Stimulated activated CD8-positive, alpha-beta memory T cell treated with anti-CD3 and anti-CD28 coated beads, Interleukin-15, amount 100 ng/mL, for 1 hour (primary cell): ENCODE data around the gene UPK3B.
"Not testable (repeated sequence)": the region's sequence is repeated elsewhere in the genome, so short reads cannot be mapped to it uniquely, and the experiment has no call there.

ENCODE experiments used
- DNase-seq: peaks from one replicate; pipeline ENCODE4 v3.0.0-alpha.2; 2020; ENCODE audit warnings: low read depth

The UPK3B gene

DNA sequence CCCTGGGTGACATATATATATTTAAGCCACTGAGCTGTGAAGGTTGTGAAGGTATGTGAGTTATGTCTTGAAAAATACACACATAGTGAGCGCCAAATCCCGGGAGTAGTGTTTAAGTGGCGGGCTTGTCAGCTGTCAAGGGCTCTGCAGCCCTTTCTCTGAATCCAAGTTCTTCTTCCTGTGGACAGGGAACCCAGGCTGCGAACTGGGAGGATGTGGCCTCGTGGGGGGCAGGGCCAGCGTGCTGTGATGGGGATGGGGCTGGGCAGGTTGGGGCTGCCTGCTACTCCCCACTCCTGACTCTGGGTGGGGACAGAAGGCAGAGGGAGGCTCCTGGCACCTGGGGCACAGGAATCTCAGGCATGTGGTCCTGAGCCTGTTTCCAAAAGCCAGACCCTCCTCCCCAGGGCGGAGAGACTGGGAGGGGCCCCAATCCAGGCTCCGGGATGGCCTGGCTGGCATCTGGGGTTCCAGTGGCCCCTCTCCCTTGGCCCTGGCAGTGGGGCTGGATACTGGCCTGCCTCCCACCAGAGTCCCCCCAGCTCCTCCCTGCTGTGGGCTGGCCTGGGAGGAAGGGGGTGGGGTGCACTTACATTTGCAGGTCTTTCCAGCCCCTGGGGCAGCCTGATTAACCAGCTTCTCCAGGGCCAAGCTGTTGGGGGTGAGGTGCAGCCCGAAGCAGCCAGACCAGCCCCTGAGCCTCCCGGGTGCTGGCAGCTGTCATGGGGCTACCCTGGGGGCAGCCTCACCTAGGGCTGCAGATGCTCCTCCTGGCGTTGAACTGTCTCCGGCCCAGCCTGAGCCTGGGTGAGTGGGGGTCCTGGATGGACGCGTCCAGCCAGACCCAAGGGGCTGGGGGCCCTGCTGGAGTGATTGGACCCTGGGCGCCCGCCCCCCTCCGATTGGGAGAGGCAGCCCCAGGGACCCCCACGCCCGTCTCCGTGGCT, at the start of gene UPK3B:
UPK3B (plus strand) TSS at position 622 of the 947 bp plus-strand sequence; CDS start at position 723, 101 bp downstream.
- no peak for DNase-seq

DNA sequence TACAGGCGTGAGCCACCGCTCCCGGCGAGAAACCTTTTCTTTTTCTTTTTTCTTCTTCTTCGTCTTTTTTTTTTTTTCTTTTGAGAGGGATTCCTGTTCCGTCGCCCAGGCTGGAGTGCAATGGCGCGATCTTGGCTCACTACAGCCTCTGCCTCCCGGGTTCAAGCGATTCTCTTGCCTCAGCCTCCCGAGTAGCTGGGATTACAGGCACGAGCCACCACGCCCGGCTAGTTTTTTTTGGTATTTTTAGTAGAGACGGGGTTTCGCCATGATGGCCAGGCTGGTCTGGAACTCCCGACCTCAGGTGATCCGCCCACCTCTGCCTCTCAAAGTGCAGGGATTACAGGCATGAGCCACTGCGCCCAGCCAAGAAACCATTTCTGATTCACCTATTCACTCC, 49.6 kb upstream of the UPK3B start:
- not testable (repeated sequence) for DNase-seq

DNA sequence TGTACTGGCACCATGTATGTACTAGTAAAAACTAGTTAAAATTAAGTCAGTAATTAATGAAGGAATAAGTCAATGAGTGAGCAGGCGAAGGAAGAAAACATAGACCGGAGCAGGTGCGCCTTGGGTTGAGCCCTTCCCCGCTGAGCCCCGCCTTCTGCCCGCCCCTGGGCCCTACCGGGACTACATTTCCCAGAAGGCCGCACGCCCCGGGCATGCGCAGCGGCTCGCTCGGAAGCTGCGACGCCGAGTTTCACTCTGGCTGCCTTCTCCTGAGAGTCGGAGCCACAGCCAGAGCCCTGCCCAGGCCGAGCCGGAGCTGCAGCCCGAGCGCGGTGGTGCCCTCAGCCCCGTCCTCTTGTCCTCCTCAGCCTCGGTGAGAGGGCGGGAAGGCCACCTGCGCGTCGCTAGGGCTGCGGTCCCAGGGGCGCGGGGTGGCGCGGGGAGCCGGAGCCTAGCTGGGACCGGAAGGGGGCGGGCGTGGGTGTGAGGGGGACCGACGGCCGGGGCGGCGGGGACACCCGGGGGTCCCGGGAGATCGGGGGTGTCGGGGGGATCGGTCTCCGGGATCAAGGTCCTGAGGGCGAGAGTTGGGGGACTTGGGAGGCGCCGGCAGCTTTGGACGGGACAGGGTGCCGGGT, 48.8 kb upstream of the UPK3B start, which contains the start of gene DTX2:
DTX2 (plus strand) TSS at position 246 of the 638 bp plus-strand sequence. CDS start 18,801 bp downstream, outside the sequence.
- DNase-seq = not testable (repeated sequence)

DNA sequence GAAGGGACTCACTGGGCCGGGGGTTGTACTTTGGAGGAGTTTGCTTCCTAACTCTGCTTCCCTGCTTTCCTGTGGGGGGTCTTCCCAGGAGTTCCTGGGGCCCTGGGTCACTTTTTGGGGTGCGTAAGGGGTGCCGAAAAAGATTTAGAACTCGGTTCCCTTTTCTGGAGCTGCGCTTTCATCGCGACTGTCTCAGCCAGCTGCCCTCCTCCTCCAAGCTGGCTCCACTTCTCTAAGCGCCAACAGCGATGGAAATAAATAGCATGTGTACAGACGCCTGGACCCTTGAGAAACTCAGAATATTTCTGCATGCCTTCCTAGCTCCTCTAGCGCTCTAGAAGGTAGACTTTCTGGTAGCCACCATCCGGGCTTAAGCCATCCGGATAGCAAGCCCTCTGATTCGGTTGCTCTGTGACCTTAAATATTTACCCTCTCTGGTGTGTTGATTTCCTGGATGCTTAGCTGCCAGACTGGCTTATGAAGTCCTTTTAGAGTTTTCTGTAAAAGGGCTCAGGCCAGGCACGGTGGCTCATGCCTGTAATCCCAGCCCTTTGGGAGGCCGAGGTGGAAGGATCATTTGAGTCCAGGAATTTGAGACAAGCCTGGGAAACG, 48.0 kb upstream of the UPK3B start:
- not testable (repeated sequence) for DNase-seq

DNA sequence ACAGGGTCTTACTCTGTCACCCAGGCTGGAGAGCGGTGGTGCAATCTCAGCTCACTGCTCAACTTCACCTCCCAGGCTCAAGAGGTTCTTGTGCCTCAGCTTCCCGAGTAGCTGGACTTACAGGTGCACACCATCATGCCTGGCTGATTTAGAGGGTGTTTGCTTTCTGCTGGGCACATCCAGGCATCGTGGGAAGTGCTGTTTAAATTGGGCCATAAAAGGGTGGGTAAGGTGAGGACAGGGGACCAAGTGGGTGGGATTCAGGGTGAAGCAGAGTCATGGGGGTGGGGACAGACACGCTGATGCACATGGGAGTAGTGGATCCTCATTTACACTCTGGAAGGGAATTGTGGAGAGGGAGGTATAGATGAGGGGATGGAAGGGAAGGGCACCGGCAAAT, 45.4 kb upstream of the UPK3B start:
- DNase-seq = not testable (repeated sequence)

DNA sequence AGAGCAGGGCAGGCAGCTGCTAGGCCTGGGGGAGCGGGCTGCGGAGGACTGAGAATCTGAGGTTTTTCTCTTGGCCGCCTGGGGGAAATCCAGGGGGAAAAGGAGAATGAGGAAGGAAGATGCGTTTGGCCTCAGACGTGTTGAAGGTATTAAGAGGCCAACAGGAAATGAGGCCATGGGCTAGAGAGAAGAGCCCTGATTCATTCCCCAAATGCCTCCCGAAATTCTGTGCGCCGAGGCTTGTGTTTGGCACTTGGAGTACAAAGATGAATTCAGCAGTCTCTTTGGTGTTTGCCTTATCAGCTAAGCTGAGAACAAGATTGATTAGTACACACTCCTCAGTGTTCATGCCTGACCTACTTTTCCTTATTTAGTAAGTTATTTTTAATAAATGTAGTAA, 44.4 kb upstream of the UPK3B start:
- not testable (repeated sequence) for DNase-seq

DNA sequence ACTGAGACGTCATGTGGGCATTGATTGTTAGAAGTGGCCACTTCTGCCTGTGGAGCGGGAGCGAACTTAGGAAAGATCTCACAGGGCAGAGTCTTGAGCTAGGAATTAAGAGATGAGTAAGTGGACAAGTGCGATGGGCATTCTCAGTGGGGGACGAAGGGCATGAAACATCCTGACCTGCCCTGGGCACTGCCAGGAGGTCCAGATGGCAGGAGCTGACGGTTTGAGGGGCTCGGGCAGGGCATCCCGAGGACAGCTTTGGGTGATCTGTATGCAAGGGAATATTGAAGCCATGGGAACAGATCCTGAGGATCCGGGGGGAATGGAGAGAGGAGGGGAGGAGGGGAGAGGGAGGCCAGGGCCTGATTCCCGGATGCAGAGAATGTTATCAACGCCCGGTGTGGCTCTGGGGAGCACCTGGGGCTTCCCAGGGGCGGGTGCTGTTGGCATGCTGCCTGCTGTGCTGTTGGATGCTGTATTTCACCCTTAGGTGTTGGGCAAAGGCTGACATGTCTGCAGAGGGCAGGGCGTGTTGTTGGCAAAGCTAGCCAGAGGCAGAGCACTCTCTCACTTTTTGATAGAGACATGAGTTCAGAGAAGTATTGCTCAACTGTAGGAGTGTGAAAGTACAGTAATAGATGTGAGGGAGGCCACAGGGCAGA, 42.5 kb upstream of the UPK3B start:
- DNase-seq = not testable (repeated sequence)

DNA sequence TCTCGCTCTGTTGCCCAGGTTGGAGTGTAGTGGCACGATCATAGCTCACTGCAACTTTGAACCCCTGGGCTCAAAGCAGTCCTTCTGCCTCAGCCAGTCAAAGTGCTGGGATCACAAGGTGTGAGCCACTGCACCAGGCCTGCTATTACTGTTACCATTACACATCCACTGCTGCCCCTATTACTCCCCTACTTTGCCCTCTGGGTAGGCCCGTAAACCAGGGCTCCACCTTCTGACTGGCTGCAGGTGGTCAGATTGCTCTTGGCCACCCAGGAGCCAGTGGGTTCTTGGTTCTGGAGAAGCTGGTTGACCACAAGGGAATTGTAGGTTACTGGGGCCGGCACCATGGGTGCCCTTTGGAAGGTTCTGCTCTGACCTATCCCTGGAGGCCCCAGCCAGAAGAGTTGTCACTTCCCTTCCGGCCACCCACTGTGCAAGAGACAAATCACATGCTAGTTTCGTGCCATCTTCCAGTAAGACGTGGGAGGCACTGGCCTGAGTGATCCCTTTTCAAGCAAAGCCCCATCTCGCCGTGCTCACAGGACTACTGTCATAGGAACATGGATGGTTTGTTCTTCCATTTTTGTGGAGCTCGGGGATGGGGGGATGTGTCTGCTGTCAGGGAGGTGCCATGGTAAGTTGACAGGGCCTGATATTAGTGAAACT, 38.7 kb upstream of the UPK3B start:
- not testable (repeated sequence) for DNase-seq

DNA sequence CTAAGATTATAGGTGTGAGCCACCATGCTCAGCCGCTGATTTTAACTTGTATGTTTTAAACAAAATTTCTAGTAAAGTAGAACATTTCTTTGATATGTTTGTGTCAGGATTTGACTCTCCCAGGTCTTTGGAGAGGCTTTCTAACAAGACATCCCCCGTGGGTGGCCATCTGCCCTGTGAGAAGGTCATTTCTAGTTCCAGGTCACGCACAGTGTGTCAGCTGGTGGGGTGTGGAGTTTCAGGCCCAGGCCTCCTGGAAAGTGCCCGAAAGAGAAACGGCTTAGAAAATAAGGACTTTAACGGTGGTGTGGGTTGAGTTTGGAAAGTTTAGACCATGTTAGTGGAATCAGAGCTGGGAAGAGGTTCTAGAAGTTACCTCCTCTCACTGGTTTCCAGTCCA, 37.3 kb upstream of the UPK3B start:
- DNase-seq = not testable (repeated sequence)

DNA sequence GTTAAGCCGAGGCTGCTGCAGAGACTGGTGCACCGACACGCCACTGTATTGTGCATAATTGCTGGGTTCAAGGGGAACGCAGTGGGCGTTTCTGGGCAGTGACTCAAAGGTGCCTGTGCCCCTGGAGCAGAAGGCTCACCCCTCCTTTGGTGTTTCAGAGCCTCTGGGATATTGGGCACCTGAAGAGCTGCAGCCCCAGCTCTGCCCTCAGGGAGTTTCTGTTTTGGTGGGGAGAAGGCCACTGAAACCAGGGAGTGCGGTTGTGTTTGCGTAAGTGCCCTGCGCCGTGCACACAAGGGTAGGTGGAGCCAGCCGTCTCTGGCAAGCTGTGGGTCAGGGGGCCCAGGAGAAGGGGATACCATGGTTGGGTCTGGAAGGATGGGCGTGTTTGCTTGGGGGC, 34.1 kb upstream of the UPK3B start:
- not testable (repeated sequence) for DNase-seq

DNA sequence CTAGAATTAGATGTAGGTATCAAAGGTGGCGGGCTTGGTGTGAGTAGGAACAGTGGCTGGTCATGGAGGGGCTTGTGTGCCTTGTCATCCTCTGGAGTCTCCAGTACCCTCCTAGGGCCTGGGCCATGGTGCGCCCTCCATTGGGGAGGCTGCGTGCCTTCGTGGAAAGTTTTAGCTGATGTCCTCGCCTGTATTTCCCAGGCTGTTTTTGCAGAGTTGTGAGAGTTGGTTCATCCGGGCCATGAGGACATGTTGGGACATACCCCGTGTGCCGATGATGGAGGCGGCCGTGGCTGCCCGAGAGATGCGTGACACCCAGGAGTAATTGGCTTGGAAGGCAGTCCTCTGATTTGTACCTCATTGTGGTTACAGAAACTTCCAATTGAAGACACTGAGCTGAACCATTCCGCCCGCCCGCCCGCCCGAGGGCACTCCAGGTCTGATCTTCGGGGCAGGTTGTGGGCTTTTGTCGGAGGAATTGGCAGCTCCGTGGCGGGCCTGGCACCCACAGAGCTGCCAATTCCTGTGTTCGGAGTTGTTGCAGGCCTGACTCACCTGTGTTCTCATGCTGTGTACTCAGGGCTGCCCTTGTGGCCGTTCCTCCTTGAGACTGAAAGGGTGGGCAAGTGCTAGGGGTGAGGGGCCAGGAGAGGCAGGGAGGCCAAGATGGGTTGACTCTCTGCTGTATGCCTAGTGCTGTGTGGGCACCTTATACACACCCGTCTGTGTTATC, 33.4 kb upstream of the UPK3B start:
- not testable (repeated sequence) for DNase-seq

DNA sequence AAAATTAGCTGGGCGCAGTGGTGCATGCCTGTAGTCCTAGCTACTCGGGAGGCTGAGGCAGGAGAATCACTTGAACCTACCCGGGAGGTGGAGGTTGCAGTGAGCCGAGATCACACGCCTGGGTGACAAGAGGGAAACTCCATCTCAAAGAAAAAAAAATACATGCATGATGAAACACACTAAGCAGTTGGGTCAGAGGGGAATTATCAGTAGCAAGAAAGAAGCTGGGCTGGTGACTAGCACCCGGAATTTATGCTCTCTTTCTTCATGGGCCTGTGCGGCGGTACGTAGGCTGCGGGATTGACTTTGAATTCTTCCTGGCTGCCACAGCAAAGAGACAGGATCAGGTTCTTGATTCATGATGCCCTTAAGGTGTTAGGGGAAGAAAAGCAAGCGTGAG, 30.7 kb upstream of the UPK3B start:
- DNase-seq = not testable (repeated sequence)

DNA sequence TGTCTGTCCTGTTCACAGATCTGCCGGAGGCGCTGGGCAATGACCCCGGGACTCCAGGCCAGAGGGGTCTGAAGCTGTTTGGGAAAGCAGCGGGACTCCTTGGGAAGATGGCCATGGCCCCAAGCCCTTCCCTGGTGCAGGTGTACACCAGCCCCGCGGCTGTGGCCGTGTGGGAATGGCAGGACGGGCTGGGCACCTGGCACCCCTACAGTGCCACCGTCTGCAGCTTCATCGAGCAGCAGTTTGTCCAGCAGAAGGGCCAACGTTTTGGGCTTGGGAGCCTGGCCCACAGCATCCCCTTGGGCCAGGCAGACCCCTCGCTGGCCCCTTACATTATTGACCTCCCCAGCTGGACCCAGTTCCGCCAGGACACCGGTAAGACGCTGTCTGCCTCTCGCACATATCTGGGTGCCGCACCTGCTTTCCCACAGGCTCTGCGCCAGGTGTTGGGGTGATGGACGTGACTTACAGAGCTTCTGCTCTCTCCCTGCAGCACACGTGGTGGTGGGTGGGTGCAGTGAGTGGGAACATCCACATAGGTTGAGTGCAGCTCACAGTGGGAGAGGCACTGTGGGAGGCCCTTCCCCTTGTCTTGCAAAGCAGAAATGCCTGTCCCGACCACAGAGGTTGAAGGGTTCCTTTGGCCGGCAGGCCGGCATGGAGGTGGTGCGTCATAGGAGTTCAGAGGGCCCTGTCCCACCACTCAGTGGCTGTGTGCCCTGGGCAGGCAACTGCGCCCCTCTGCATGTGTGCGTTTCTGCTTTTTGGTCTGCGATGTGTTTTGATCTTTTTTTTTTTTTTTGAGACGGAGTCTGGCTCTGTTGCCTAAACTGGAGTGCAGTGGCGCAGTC, 29.7 kb upstream of the UPK3B start:
- not testable (repeated sequence) for DNase-seq

DNA sequence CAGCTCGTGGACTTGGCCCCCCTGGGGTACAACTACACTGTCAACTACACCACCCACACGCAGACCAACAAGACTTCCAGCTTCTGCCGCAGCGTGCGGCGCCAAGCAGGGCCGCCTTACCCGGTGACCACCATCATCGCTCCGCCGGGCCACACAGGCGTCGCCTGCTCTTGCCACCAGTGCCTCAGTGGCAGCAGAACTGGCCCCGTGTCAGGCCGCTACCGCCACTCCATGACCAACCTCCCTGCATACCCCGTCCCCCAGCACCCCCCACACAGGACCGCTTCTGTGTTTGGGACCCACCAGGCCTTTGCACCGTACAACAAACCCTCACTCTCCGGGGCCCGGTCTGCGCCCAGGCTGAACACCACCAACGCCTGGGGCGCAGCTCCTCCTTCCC, 27.7 kb upstream of the UPK3B start:
- not testable (repeated sequence) for DNase-seq

DNA sequence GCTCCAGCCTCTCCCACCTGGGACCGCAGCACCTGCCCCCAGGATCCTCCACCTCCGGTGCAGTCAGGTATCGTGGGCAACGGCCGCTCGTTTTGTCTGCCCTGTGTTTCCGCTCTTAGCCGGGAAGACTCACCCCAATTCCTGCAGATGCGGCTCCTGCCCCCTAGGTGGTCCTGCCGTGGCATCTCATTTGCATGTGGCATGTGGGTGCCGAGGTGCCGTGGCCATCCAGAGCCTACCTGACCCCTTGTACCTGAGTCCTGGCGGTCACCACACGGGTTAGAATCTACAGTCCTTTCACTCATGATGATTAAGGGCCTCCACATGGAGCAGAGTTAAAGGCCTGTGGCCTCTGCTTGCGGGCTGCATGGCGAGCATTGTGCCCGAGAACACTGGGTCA, 27.3 kb upstream of the UPK3B start:
- not testable (repeated sequence) for DNase-seq

DNA sequence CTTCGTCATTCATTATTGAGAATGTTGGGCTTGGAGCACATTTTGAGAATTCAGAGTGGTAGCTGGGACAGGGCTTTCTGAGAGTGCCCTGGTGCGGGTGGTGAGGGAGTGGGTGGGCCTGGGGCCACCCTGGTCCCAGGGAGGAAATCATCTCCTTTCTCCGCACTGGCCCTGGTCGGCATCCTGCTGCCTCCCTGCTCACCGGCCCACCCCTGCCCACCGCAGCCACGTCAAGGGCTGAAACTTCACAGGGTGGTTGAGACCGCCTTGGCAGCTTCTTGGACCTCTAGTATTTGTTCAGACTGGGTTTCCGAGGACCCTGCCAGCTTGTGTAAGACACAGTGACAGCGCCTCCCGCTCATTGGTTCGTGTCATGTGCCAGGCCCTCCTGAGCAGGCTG, 25.9 kb upstream of the UPK3B start:
- not testable (repeated sequence) for DNase-seq

DNA sequence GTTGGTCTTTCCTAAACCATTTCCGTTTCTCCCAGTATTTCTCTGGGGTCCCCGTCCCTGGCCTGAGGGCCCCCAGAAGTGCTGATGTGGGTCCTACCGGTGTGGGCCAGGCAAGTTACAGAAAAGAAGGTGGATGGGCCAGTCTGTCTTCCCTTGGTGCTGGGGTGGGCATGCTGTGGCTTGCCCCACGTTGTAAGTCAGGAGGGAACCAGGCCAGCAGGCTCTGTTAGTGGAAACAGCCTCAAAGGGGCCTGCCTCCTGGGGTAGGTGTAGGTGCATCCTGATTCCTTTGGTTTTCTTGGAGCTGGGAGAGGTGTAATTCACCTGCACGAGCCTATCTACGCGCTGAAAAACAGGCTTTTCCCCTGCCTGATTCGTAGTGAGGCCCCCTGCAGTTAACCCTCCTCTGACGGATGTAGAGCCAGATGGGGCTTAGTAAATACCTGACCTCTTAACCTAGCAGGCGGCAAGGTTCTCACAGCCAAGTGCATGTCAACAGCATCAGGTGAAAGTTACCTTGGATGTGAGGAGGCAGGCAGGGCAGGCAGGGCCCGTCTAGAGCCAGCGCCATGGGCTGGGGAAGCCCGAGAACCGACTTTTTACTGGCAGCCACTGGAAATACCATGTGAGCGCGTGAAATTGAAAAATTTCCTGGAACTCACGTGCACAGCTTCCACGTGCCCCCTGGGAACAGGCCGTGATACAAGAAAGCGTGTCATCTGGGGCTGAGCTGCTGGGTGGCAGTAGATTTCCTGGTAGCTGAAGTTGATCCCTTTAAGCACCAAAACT, 24.3 kb upstream of the UPK3B start:
- DNase-seq = not testable (repeated sequence)

DNA sequence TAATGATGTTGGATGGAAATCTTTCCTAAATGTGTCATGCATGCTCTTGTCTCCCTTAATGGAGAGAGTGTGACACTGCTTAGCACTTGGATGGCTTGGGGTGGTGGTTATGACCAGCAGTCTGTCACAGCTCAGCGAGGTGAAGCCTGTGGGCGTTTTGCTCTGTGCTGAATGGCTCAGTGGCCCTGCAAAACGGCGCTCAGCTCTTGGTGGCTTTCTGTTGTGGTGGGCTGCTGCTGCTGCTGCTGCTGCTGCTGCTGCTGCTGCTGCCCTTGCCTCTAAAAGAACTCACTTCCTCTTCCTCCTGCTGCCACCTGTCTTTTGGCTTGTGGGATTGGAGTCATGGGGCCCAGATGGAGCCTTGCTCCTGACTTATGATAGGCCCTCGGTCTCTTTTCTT, 23.7 kb upstream of the UPK3B start:
- not testable (repeated sequence) for DNase-seq

DNA sequence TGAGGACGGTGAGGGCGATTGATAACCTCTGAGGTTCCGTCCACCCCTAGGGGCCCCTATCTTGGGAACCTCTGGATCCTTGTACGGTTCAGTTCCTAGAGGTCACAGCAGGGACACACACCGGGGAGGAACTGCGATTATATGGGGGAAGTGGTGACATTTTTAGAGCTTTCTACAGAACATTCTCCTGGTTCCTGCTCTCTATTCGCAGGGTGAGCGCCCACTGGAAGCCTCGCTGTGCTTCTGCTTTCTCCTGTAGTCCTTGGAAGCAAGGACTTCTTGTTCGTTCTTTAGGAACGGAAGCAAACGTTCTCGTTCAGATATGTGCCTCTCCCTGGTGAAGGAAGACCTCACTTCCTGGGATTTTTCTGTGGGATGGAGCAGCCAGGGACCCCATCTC, 22.4 kb upstream of the UPK3B start:
- DNase-seq = not testable (repeated sequence)
